IPS-NIHi7 (cell line): Measurements from ENCODE around the gene LST1.

ENCODE experiments used
- DNase-seq: peaks from one replicate; pipeline ENCODE4 v3.0.0; 2012; ENCODE audit warnings: mixed read lengths; ENCODE audit errors: extremely low spot score

LST1 gene

GRCh38 chr6:31586008-31586407 lies at the start of gene LST1:
LST1 (plus strand) TSS chr6:31586277; CDS start chr6:31587300, 1,023 bp downstream.
- no peak for DNase-seq

GRCh38 chr6:31538805-31539400 lies 47.2 kb upstream of the LST1 start:
- DNase-seq = no peak

GRCh38 chr6:31540640-31541039 lies 45.4 kb upstream of the LST1 start:
- DNase-seq = no peak

- peak; percentile 38 for DNase-seq
Observed at GRCh38 chr6:31541059-31541657, 44.9 kb upstream of the LST1 start.

GRCh38 chr6:31541658-31542521 lies 44.2 kb upstream of the LST1 start, which contains the start of gene DDX39B:
DDX39B (minus strand) TSS chr6:31542003; CDS start chr6:31540532, 1,471 bp downstream.
- DNase-seq = peak; percentile 91

- DNase-seq = no peak
Observed at GRCh38 chr6:31543639-31544038, 42.4 kb upstream of the LST1 start.

- DNase-seq = no peak
Observed at GRCh38 chr6:31544676-31545075, 41.4 kb upstream of the LST1 start.

- DNase-seq = no peak
Observed at GRCh38 chr6:31545291-31545690, 40.8 kb upstream of the LST1 start.

GRCh38 chr6:31546339-31546957 lies 39.6 kb upstream of the LST1 start, which contains the start of gene ATP6V1G2:
ATP6V1G2 (minus strand) TSS chr6:31546608; CDS start chr6:31546559, 49 bp downstream.
- DNase-seq = peak; percentile 86

GRCh38 chr6:31546958-31547726 lies 38.9 kb upstream of the LST1 start, which contains the start of gene NFKBIL1:
NFKBIL1 (plus strand) TSS chr6:31547608; CDS start chr6:31547695, 87 bp downstream.
- peak; percentile 93 for DNase-seq

- DNase-seq = no peak
Observed at GRCh38 chr6:31547727-31548543, 38.1 kb upstream of the LST1 start.

GRCh38 chr6:31548544-31548873 lies 37.6 kb upstream of the LST1 start:
- DNase-seq = no peak

- peak; percentile 73 for DNase-seq
Observed at GRCh38 chr6:31551371-31551770, 34.7 kb upstream of the LST1 start.

- DNase-seq = no peak
Observed at GRCh38 chr6:31556307-31556706, 29.8 kb upstream of the LST1 start.

GRCh38 chr6:31557443-31558317 lies 28.4 kb upstream of the LST1 start:
- no peak for DNase-seq

- DNase-seq = no peak
Observed at GRCh38 chr6:31558318-31558625, 27.8 kb upstream of the LST1 start.

GRCh38 chr6:31558631-31559500 lies 27.2 kb upstream of the LST1 start:
- no peak for DNase-seq

GRCh38 chr6:31559606-31559957 lies 26.5 kb upstream of the LST1 start:
- no peak for DNase-seq
